Stomach (tissue), 9 donors: ENCODE results near the gene PTPRE. TPM values are rescaled to one million over a fixed set of nuclear protein-coding genes. Genes with fewer than 3 reads are reported as not detected.

ENCODE experiments used
- DNase-seq, 2 donors: peaks; one replicate each; pipeline versions ENCODE4 v3.0.0 to v3.0.0-alpha.2; 2013 to 2019
- H3K27ac ChIP-seq, 5 donors: fragments of 200-600 bp in 4 of 5; sonication (generic) in 4 of 5; one replicate each; pipeline ENCODE4 v1.5.1; 2013 to 2019; ENCODE audit warnings: mild to moderate bottlenecking in 1 of 5, moderate library complexity in 1 of 5
- H3K27me3 ChIP-seq, 3 donors: fragments of 200-600 bp; sonication (generic); one replicate each; pipeline ENCODE4 v1.5.1; 2017 to 2019; ENCODE audit warnings: mixed run types in 1 of 3
- H3K36me3 ChIP-seq, 4 donors: fragments of 200-600 bp; sonication (generic); 1 replicate in 3 of 4; 2 replicates in 1 of 4; pipeline ENCODE4 v1.5.1; 2016 to 2019
- H3K4me1 ChIP-seq, 4 donors: fragments of 200-600 bp; sonication (generic); one replicate each; pipeline ENCODE4 v1.5.1; 2016 to 2019
- H3K4me3 ChIP-seq, 4 donors: fragments of 200-600 bp; sonication (generic) in 3 of 4; one replicate each; pipeline ENCODE4 v1.5.1; 2016 to 2019; ENCODE audit warnings: mild to moderate bottlenecking in 1 of 4
- H3K9me3 ChIP-seq, 4 donors: fragments of 200-600 bp; sonication (generic); one replicate each; pipeline ENCODE4 v1.5.1; 2016 to 2019
- CTCF ChIP-seq, 7 experiments: fragments of 450-650 bp in 4 of 7; fragments of 200-600 bp in 3 of 7; sonication (generic) in 3 of 7; IDR thresholded peaks; one replicate each; pipeline ENCODE4 v1.5.1; 2016 to 2019; ENCODE audit warnings: antibody characterized with exemption in 7 of 7, control low read depth in 2 of 7, mild to moderate bottlenecking in 1 of 7
- EP300 ChIP-seq: sonication (generic); formaldehyde crosslinking; IDR thresholded peaks from one replicate; pipeline ENCODE4 v1.6.1; 2017; ENCODE audit warnings: antibody characterized with exemption
- POLR2A ChIP-seq, 4 donors: fragments of 450-650 bp; IDR thresholded peaks; one replicate each; pipeline ENCODE4 v1.6.1; 2016; ENCODE audit warnings: antibody characterized with exemption in 4 of 4, control low read depth in 2 of 4, mild to moderate bottlenecking in 1 of 4, moderate library complexity in 1 of 4
- POLR2AphosphoS5 ChIP-seq, 3 donors: sonication (generic); formaldehyde crosslinking; IDR thresholded peaks; one replicate each; pipeline ENCODE4 v1.6.1; 2016; ENCODE audit warnings: antibody characterized with exemption in 3 of 3
- WGBS, 5 donors: extraction: QIAGEN DNeasy Blood & Tissue Kit in 3 of 5; methylation state at CpG; one replicate each; pipeline versions ENCODE4 v1.1.5 to v1.1.7; 2013 to 2018; 5-methylcytosine and 5-hydroxymethylcytosine counted together
- intact Hi-C: fragments of 100-400 bp; cut with DNase I; formaldehyde crosslinking; loops from one replicate; pipeline ENCODE4 v1.15.1; 2023; ENCODE audit warnings: low total_unique reads
- polyA plus RNA-seq, 3 donors: library from polyadenylated mRNA; stranded (reverse); fragments of 200-250 nt; gene quantifications; one replicate each; pipeline ENCODE4 v1.2.3, GENCODE V29; 2013
- total RNA-seq, 5 donors: library from RNA; depleted of rRNA; stranded (reverse); fragments of >200 nt; gene quantifications; one replicate each; pipeline versions ENCODE4 v1.1.0 to v1.2.3, GENCODE V29; 2014 to 2016
- donor health status: healthy with polysubstance abuse.
- donor health status: Bipolar disorder and iron deficiency.
- donor health status: healthy.

PTPRE gene
- total and polyA plus RNA-seq, 8 donors = 4.0 to 26.4 (median 8.9) TPM

GRCh38 chr10:128024426-128024825, 117.5 kb downstream of the PTPRE start:
- no peak for TF ChIP-seq CTCF (IDR thresholded peaks at IDR 0.05)
- TF ChIP-seq POLR2AphosphoS5 (IDR thresholded peaks at IDR 0.05) = no peak
- no peak for TF ChIP-seq EP300
- TF ChIP-seq POLR2A (IDR thresholded peaks at IDR 0.05) = no peak
- no peak for DNase-seq
- H3K4me1 ChIP-seq = peaks cover 0 to 15% (median 4%) of the 10 kb centered on the region in 4 donors
- H3K36me3 ChIP-seq = peaks cover 0 to 6% (median 0%) of the 10 kb centered on the region in 4 donors
- H3K27ac ChIP-seq = no peak overlapping the region
- H3K27me3 ChIP-seq = no peaks in the 10 kb centered on the region
- intact Hi-C loops = no loop called here
- WGBS, 5 donors = 79 to 86% (median 83%) methylated on average over 8 of the region's 8 CpGs
- no peaks in the 10 kb centered on the region for H3K9me3 ChIP-seq
- H3K4me3 ChIP-seq = no peak overlapping the region

- H3K4me1 ChIP-seq = peaks cover 0 to 15% (median 4%) of the 10 kb centered on the region in 4 donors
- 87 to 90% (median 90%) methylated on average over 6 to 8 of the region's 8 CpGs for WGBS, 5 donors
- TF ChIP-seq POLR2AphosphoS5 (IDR thresholded peaks at IDR 0.05) = no peak
- TF ChIP-seq EP300 = no peak
- no peak for TF ChIP-seq POLR2A (IDR thresholded peaks at IDR 0.05)
- no peak for TF ChIP-seq CTCF (IDR thresholded peaks at IDR 0.05)
- intact Hi-C loops = no loop called here
- H3K27ac ChIP-seq = no peak overlapping the region
- no peaks in the 10 kb centered on the region for H3K9me3 ChIP-seq
- H3K36me3 ChIP-seq = peaks cover 0 to 6% (median 0%) of the 10 kb centered on the region in 4 donors
- H3K27me3 ChIP-seq = no peaks in the 10 kb centered on the region
- no peak for DNase-seq
- H3K4me3 ChIP-seq = no peak overlapping the region
Observed at GRCh38 chr10:128025437-128025836, 118.5 kb downstream of the PTPRE start.

- Histone ChIP-seq H3K27me3 (no peaks in the 10 kb centered on the region), H3K4me1 (peaks cover 0 to 15% (median 4%) of the 10 kb centered on the region in 4 donors), H3K4me3 (no peak overlapping the region), H3K36me3 (peaks cover 0 to 6% (median 0%) of the 10 kb centered on the region in 4 donors), H3K9me3 (no peaks in the 10 kb centered on the region), H3K27ac (no peak overlapping the region)
- no peak for TF ChIP-seq POLR2A (IDR thresholded peaks at IDR 0.05)
- TF ChIP-seq EP300 = no peak
- TF ChIP-seq POLR2AphosphoS5 (IDR thresholded peaks at IDR 0.05) = no peak
- no peak for TF ChIP-seq CTCF (IDR thresholded peaks at IDR 0.05)
- intact Hi-C loops = no loop called here
- no peak for DNase-seq
- WGBS, 5 donors = 78 to 92% (median 82%) methylated on average over 4 to 6 of the region's 6 CpGs
Observed at GRCh38 chr10:128025951-128026350, 119.0 kb downstream of the PTPRE start.

- Histone ChIP-seq H3K9me3 (no peaks in the 10 kb centered on the region), H3K36me3 (peaks cover 0 to 6% (median 0%) of the 10 kb centered on the region in 4 donors), H3K27ac (no peak overlapping the region), H3K4me3 (no peak overlapping the region), H3K4me1 (peaks cover 0 to 15% (median 4%) of the 10 kb centered on the region in 4 donors), H3K27me3 (no peaks in the 10 kb centered on the region)
- no peak for TF ChIP-seq EP300
- no peak for TF ChIP-seq POLR2A (IDR thresholded peaks at IDR 0.05)
- no peak for DNase-seq
- intact Hi-C loops = no loop called here
- WGBS, 5 donors = 39 to 65% (median 51%) methylated on average over 4 of the region's 4 CpGs
Observed at GRCh38 chr10:128026615-128027300, 119.9 kb downstream of the PTPRE start.

GRCh38 chr10:128027306-128027705, 120.4 kb downstream of the PTPRE start:
- Histone ChIP-seq H3K36me3 (peaks cover 0 to 6% (median 0%) of the 10 kb centered on the region in 4 donors), H3K27me3 (no peaks in the 10 kb centered on the region), H3K27ac (no peak overlapping the region), H3K4me1 (peaks cover 0 to 15% (median 4%) of the 10 kb centered on the region in 4 donors), H3K9me3 (no peaks in the 10 kb centered on the region), H3K4me3 (no peak overlapping the region)
- intact Hi-C loops = no loop called here
- no peak for DNase-seq
- TF ChIP-seq EP300 = no peak
- no peak for TF ChIP-seq CTCF (IDR thresholded peaks at IDR 0.05)
- TF ChIP-seq POLR2AphosphoS5 (IDR thresholded peaks at IDR 0.05) = no peak
- TF ChIP-seq POLR2A (IDR thresholded peaks at IDR 0.05) = no peak
- WGBS, 5 donors = 57 to 74% (median 67%) methylated on average over 5 to 8 of the region's 8 CpGs
